ENCODE results near the gene LRP1-AS.
"Not testable (repeated sequence)": the region's sequence is repeated elsewhere in the genome, so short reads cannot be mapped to it uniquely, and the experiment has no call there.

Gene LRP1-AS

GRCh38 chr12:57138526-57139272 is 8.7 kb downstream of the LRP1-AS start:
- DNase-seq: no peak

GRCh38 chr12:57135527-57136326 is 11.7 kb downstream of the LRP1-AS start:
- DNase-seq: no peak

GRCh38 chr12:57134949-57135348 is 12.5 kb downstream of the LRP1-AS start:
- DNase-seq: no peak

- no peak for DNase-seq
Measured at GRCh38 chr12:57133916-57134315, 13.5 kb downstream of the LRP1-AS start.

GRCh38 chr12:57133013-57133569 is 14.3 kb downstream of the LRP1-AS start:
- DNase-seq: no peak

GRCh38 chr12:57131896-57132744 is 15.3 kb downstream of the LRP1-AS start:
- no peak for DNase-seq

- no peak for DNase-seq
Measured at GRCh38 chr12:57130941-57131340, 16.5 kb downstream of the LRP1-AS start.

DNA sequence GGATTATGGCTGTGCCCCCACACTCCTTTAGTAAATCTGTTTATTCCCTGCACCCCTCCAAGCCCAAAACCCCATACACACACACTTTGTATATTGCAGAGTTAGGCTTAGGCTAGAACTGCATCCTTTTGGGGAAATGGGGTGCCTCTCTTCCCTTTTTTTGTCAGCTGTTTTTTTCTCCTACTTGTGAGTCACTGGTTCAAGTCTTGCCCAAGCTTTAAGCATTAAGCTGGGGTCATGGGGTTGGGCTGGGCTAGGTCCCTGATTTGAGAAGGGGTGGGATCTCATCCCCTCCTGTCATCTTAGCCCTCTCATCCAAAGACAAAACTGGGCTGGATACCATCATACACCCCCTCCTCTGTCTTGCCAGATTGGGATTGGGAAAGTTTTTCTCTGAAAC is 17.5 kb downstream of the LRP1-AS start:
- no peak for DNase-seq

DNA sequence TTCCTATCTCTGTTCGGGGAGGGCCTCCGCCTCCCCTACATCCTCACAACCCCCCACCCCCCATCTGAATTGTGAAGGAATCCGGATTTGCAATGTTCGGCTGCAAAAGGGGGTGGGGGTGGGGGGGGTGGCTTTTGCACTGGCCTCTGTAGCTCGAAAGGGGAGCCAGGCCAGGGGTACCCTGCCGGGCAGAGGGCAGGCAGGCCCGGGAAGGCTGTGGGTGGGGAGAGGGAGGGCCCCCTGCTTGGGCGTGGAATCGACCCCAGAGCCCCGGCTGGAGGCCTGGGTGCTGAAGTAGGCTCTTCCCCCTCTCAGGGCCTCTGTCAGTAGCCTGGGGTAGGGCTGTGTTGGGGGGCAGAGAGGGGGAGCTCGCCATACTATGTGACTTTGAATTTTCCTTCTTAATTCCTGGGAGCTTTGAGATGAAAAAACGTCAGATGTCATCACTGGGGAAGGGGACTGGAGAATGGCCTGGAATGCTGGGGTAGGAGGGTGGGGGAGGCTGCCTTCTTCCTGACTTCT is 18.0 kb downstream of the LRP1-AS start:
- DNase-seq: no peak

- no peak for DNase-seq
Measured at GRCh38 chr12:57128519-57129247, 18.7 kb downstream of the LRP1-AS start.

GRCh38 chr12:57127726-57128518 is 19.5 kb downstream of the LRP1-AS start, which contains the start of gene LRP1:
LRP1 (plus strand) TSS chr12:57128483; CDS start chr12:57128965, 482 bp downstream.
- DNase-seq: peak; percentile 79

DNA sequence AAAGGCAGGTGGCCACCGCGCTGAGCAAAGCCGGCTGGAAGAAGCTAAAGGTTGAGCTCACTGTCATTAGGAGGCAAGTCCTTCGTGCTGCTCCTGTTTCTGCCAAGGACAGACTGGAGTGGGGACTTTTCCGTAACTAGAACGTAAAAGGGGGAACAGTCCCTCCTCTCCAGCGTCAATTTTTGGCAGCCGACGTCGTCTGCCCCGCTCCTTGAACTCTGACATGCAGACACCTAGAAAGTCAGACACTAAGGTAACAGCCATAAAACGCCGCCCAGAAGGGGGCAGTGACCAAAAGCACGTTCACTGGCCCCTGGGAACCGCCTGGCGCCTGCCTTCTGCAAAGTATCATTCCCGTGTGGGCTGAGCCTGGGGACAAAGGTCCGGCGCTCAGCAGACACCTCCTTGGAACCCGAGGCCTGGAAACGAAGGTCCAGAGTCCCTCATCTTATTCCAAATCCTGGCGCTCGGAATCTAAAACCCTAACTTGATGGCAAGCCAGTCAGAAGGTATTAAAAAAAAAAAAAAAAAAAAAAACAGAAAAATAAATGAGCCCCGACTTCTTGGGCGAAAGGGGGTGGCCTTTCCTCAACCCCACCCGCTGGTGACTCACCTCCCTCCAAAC is 20.2 kb downstream of the LRP1-AS start:
- peak; percentile 31 for DNase-seq

- DNase-seq: no peak
Measured at GRCh38 chr12:57126561-57126960, 20.9 kb downstream of the LRP1-AS start.

- no peak for DNase-seq
Measured at GRCh38 chr12:57126061-57126460, 21.4 kb downstream of the LRP1-AS start.

- DNase-seq: peak; percentile 71
Measured at GRCh38 chr12:57124261-57124877, 23.1 kb downstream of the LRP1-AS start.

- no peak for DNase-seq
Measured at GRCh38 chr12:57123813-57124212, 23.6 kb downstream of the LRP1-AS start.

DNA sequence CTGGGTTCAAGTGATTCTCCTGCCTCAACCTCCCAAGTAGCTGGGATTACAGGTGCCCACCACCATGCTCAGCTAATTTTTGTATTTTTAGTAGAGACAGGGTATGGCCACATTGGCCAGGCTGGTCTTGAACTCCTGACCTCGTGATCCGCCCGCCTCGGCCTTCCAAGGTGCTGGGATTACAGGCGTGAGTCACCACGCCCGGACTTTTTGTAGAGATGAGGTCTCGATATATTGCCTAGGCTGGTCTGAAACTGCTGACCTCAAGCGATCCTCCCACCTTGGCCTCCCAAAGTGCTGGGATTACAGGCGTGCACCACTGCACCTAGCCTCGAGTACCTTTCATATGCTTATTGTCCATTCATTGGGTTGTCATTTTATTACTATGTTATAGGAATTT is 26.7 kb downstream of the LRP1-AS start:
- DNase-seq: not testable (repeated sequence)

DNA sequence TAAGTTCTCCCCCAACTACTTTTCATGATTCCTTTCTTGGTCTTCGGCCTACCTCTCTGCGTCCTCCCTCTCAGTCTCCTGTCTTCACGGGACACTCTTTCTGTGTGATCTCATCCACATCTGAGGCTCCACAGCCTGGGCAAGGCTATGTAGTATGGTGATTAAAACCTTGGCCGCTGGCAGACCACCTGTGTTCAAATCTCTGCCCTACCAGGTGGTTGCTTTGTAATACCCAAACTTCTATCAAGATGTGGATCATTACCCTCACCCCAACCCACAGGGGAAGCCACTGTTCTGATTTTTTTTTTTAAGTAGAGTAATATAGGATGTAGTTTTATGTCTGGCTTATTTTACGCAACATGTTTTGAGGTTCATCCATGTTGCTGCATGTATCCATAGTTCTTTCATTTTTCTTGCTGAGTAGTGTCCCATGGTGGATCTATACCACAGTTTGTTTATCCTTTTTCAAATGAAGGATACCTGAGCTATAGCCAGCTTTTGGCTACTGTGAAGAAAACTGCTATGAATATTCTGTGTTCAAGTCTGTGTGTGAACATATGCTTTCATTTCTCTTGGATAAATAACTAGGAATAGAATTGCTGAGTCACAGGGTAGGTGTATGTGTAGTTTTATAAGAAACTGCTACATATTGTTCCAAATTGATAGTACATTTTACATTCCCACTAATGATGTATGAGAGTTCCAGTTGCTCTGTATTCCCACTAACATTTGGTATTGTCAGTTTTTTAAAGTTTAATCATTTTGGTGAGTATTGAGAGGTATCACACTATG is 27.9 kb downstream of the LRP1-AS start:
- DNase-seq: no peak

DNA sequence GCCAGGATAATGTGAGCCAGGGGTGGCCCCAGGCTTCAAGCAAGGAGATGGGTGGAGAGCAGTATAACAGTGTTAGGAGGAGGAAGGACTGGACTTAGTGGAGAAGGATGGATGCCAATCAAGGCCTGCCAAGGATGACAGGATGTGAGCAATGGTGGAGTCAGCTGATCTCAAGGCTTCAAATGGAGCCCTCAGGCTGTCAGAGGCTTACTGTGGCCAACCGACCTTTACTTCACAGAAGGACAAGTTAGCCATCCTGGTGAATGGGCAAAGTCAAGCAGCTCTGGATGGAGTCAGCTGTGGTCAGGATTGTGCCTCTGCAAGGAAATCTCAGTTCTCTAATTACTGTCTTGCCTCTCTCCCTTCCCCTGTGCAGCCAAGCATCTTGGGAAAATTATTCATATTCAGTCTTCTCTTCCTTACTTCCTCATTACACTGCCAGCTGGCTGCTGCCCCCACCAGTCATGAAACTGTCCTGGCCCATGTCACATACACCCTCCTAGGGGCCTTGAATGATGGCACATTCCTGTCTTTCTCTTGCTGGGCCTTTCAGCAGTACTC is 28.6 kb downstream of the LRP1-AS start:
- DNase-seq: no peak
